ENCODE data around the gene LRRC46. TPM values are rescaled to one million over a fixed set of nuclear protein-coding genes. Genes with fewer than 3 reads are reported as not detected.

LRRC46 gene
- total and polyA plus RNA-seq, 2 donors from 2014 or later, result 0.91 to 1.5 TPM

DNA sequence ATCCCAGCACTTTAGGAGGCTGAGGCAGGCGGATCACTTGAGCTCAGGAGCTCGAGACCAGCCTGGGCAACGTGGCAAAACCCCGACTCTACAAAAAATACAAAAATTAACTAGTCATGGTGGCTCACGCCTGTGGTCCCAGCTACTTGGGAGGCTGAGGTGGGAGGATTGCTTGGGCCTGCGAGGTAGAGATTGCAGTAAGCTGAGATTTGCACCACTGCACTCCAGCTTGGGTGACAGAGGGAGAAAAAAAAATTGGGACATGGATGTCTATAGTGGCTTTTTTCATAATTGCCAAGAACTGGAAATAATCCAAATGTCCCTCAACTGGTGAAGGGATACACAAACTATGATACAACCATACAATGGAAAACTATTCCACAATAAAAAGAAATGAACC is 38.5 kb upstream of the LRRC46 start:
- Histone ChIP-seq H3K9me3 (ENCODE audit: control insufficient read depth in 2 of 3, insufficient read depth in 1 of 3, low read length in 3 of 3) (no peaks in the 10 kb centered on the region), H3K9ac (ENCODE audit: low read length in 3 of 3) (no peak overlapping the region), H3K27me3 (ENCODE audit: control insufficient read depth, insufficient read depth, low read length) (peaks cover 25% of the 10 kb centered on the region), H3K27ac (ENCODE audit: low read depth in 2 of 2, low read length in 2 of 2) (no peak overlapping the region), H3K36me3 (ENCODE audit: control insufficient read depth in 2 of 3, insufficient read depth in 3 of 3, low read length in 3 of 3) (no peaks in the 10 kb centered on the region), H3K4me1 (ENCODE audit: control insufficient read depth in 2 of 3, insufficient read depth in 2 of 3, low read depth in 1 of 3, low read length in 3 of 3) (no peaks in the 10 kb centered on the region), H3K4me3 (ENCODE audit: low read length in 3 of 3) (no peak overlapping the region)
- TF ChIP-seq CTCF (IDR thresholded peaks at IDR 0.05; ENCODE audit: borderline replicate concordance, extremely low read depth, insufficient read depth), result no peak
- DNase-seq (no peak), FAIRE-seq (no peak)
- intact Hi-C loops (cut with DNase I), result no loop called here

GRCh38 chr17:47797797-47798196 is 33.7 kb upstream of the LRRC46 start:
- Histone ChIP-seq H3K9me3 (ENCODE audit: control insufficient read depth in 2 of 3, insufficient read depth in 1 of 3, low read length in 3 of 3) (no peaks in the 10 kb centered on the region), H3K27ac (ENCODE audit: low read depth in 2 of 2, low read length in 2 of 2) (no peak overlapping the region), H3K9ac (ENCODE audit: low read length in 3 of 3) (no peak overlapping the region), H3K4me1 (ENCODE audit: control insufficient read depth in 2 of 3, insufficient read depth in 2 of 3, low read depth in 1 of 3, low read length in 3 of 3) (no peaks in the 10 kb centered on the region), H3K4me3 (ENCODE audit: low read length in 3 of 3) (no peak overlapping the region), H3K27me3 (ENCODE audit: control insufficient read depth, insufficient read depth, low read length) (peaks cover 5% of the 10 kb centered on the region), H3K36me3 (ENCODE audit: control insufficient read depth in 2 of 3, insufficient read depth in 3 of 3, low read length in 3 of 3) (no peaks in the 10 kb centered on the region)
- DNase-seq (peak in 1 of 5 donors; percentile 31), FAIRE-seq (no peak)
- intact Hi-C loops (cut with DNase I), result no loop called here
- no peak for TF ChIP-seq CTCF (IDR thresholded peaks at IDR 0.05; ENCODE audit: borderline replicate concordance, extremely low read depth, insufficient read depth)

GRCh38 chr17:47800686-47801085 is 30.8 kb upstream of the LRRC46 start:
- no peak for FAIRE-seq
- Histone ChIP-seq H3K4me1 (ENCODE audit: control insufficient read depth in 2 of 3, insufficient read depth in 2 of 3, low read depth in 1 of 3, low read length in 3 of 3) (no peaks in the 10 kb centered on the region), H3K4me3 (ENCODE audit: low read length in 3 of 3) (no peak overlapping the region), H3K9ac (ENCODE audit: low read length in 3 of 3) (no peak overlapping the region), H3K27ac (ENCODE audit: low read depth in 2 of 2, low read length in 2 of 2) (no peak overlapping the region), H3K9me3 (ENCODE audit: control insufficient read depth in 2 of 3, insufficient read depth in 1 of 3, low read length in 3 of 3) (no peaks in the 10 kb centered on the region), H3K27me3 (ENCODE audit: control insufficient read depth, insufficient read depth, low read length) (peaks cover under 1% of the 10 kb centered on the region), H3K36me3 (ENCODE audit: control insufficient read depth in 2 of 3, insufficient read depth in 3 of 3, low read length in 3 of 3) (no peaks in the 10 kb centered on the region)
- intact Hi-C loops (cut with DNase I), result no loop called here
- no peak for DNase-seq
- no peak for TF ChIP-seq CTCF (IDR thresholded peaks at IDR 0.05; ENCODE audit: borderline replicate concordance, extremely low read depth, insufficient read depth)

GRCh38 chr17:47801176-47801765 is 30.2 kb upstream of the LRRC46 start:
- Histone ChIP-seq H3K4me3 (ENCODE audit: low read length in 3 of 3) (no peak overlapping the region), H3K4me1 (ENCODE audit: control insufficient read depth in 2 of 3, insufficient read depth in 2 of 3, low read depth in 1 of 3, low read length in 3 of 3) (no peaks in the 10 kb centered on the region), H3K9me3 (ENCODE audit: control insufficient read depth in 2 of 3, insufficient read depth in 1 of 3, low read length in 3 of 3) (no peaks in the 10 kb centered on the region), H3K27ac (ENCODE audit: low read depth in 2 of 2, low read length in 2 of 2) (no peak overlapping the region), H3K27me3 (ENCODE audit: control insufficient read depth, insufficient read depth, low read length) (no peaks in the 10 kb centered on the region), H3K9ac (ENCODE audit: low read length in 3 of 3) (no peak overlapping the region), H3K36me3 (ENCODE audit: control insufficient read depth in 2 of 3, insufficient read depth in 3 of 3, low read length in 3 of 3) (no peaks in the 10 kb centered on the region)
- no peak for TF ChIP-seq CTCF (IDR thresholded peaks at IDR 0.05; ENCODE audit: borderline replicate concordance, extremely low read depth, insufficient read depth)
- no peak for FAIRE-seq
- intact Hi-C loops (cut with DNase I), result no loop called here
- no peak for DNase-seq
